ENCODE data around the gene BSN.

GRCh38 chr3:49707113-49707480, 152.8 kb downstream of the BSN start:
- TF ChIP-seq REST (IDR thresholded peaks at IDR 0.05; ENCODE audit: insufficient read depth in 1 of 2, low read depth in 2 of 2, low read length in 2 of 2): no peak
- TF ChIP-seq POLR2AphosphoS5 (IDR thresholded peaks at IDR 0.05; ENCODE audit: low read depth, low read length): no peak
